Small intestine (tissue), 7 donors: ENCODE results near the gene FZD7. TPM values are rescaled to one million over a fixed set of nuclear protein-coding genes. Genes with fewer than 3 reads are reported as not detected.
A peak's percentile ranks its signal among the peaks of the same experiment; 100 is the strongest.

ENCODE experiments used
- DNase-seq, 2 donors: peaks; one replicate each; pipeline versions ENCODE4 v3.0.0 to v3.0.0-alpha.2; 2013
- FAIRE-seq: peaks from 2 replicates; lab custom pipeline; 2012; peaks lifted over from hg19 to GRCh38; lab: Jason Lieb, UNC
- H3K27ac ChIP-seq, 3 donors: one replicate each; pipeline ENCODE4 v1.5.1; 2013; ENCODE audit warnings: low read length in 2 of 3, mild to moderate bottlenecking in 2 of 3, control low read depth in 1 of 3, inconsistent platforms in 1 of 3, low read depth in 1 of 3, moderate library complexity in 1 of 3
- H3K27me3 ChIP-seq, 3 donors: one replicate each; pipeline ENCODE4 v1.6.1; 2013; ENCODE audit warnings: low read length in 3 of 3, inconsistent platforms in 1 of 3; ENCODE audit not compliant: control insufficient read depth in 3 of 3, insufficient read depth in 3 of 3
- H3K36me3 ChIP-seq, 3 donors: one replicate each; pipeline ENCODE4 v1.6.1; 2013; ENCODE audit warnings: low read length in 3 of 3, inconsistent platforms in 1 of 3, low read depth in 1 of 3, mild to moderate bottlenecking in 1 of 3, moderate library complexity in 1 of 3; ENCODE audit not compliant: control insufficient read depth in 3 of 3, insufficient read depth in 2 of 3
- H3K4me1 ChIP-seq, 3 donors: one replicate each; pipeline ENCODE4 v1.6.1; 2013; ENCODE audit warnings: low read length in 2 of 3, inconsistent platforms in 1 of 3, low read depth in 1 of 3, mild to moderate bottlenecking in 1 of 3, moderate library complexity in 1 of 3; ENCODE audit not compliant: control insufficient read depth in 3 of 3, insufficient read depth in 2 of 3
- H3K4me3 ChIP-seq, 3 donors: one replicate each; pipeline ENCODE4 v1.5.1; 2013; ENCODE audit warnings: low read length in 3 of 3, control low read depth in 1 of 3, inconsistent platforms in 1 of 3, low read depth in 1 of 3, mild to moderate bottlenecking in 1 of 3, moderate library complexity in 1 of 3
- H3K9me3 ChIP-seq, 2 donors: one replicate each; pipeline ENCODE4 v1.6.1; 2013; ENCODE audit warnings: low read depth in 1 of 2, low read length in 1 of 2; ENCODE audit not compliant: control insufficient read depth in 2 of 2, insufficient read depth in 1 of 2
- WGBS, 3 donors: extraction: QIAGEN DNeasy Blood & Tissue Kit; methylation state at CpG; one replicate each; pipeline ENCODE4 v1.1.7; 2013; 5-methylcytosine and 5-hydroxymethylcytosine counted together
- polyA plus RNA-seq, 4 donors: library from polyadenylated mRNA; stranded (reverse) in 3 of 4; unstranded in 1 of 4; fragments of 200-250 nt in 3 of 4; fragments of 120-200 nt in 1 of 4; gene quantifications; one replicate each; pipeline versions ENCODE4 v1.2.1 to v1.2.3, GENCODE V29; 2013
- donor health status: healthy with polysubstance abuse.
- donor health status: control.
- donor health status: control.
- donor health status: Bipolar disorder and iron deficiency.
- donor health status: healthy.

FZD7 gene
- polyA plus RNA-seq, 4 donors = 1.6 to 27.9 (median 6.3) TPM

DNA sequence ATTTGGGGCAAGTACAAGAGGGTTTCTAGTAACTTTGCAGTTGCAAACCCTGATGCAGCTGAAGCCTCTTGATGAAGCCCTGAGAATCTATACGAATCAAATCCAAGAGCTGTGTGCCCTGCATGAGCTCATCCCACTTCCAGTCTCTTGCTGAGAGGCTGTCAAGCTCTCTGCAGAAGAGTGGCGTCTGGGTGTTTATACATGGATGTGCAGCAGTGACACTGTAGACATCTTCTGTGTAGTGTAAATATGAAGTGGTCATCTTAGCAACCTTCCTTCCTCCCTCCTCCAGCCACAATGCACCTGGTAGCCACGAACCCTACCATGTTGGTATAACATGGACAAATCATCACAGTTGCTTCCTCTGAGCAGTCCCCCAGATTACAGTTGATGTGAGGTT lies 21.0 kb downstream of the FZD7 start:
- DNase-seq = no peak
- Histone ChIP-seq H3K36me3 (no peaks in the 10 kb centered on the region), H3K27me3 (no peaks in the 10 kb centered on the region), H3K27ac (no peak overlapping the region), H3K4me3 (no peak overlapping the region), H3K9me3 (no peaks in the 10 kb centered on the region), H3K4me1 (peaks cover 0 to 4% (median 1%) of the 10 kb centered on the region in 3 donors)
- WGBS, 3 donors = 70 to 73% (median 70%) methylated on average over 3 of the region's 3 CpGs
- no peak for FAIRE-seq

DNA sequence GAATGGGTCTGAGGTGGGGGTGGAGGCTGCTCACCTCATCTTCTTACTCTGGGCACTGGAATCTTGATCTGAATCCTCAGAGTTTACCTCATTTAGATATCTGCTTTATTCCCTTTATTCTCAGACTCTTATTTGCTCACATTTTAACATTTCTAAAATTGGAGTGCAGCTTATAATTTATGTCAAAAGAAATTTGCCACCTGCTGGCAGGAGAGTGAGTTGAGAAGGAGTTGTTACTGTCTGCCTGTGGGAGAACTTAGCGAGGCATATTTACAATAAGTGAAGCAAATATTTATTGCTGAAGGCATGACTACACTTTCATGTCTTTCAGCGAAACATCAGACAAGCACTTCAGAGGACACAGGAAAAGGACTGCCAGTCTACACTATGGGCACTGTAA lies 23.0 kb downstream of the FZD7 start:
- peak in 1 of 2 donors; percentile 40 for DNase-seq
- Histone ChIP-seq H3K4me3 (no peak overlapping the region), H3K27ac (no peak overlapping the region), H3K36me3 (no peaks in the 10 kb centered on the region), H3K4me1 (peaks cover 0 to 4% (median 0%) of the 10 kb centered on the region in 3 donors), H3K9me3 (no peaks in the 10 kb centered on the region), H3K27me3 (no peaks in the 10 kb centered on the region)
- 8 to 40% (median 13%) methylated on average over 2 of the region's 2 CpGs for WGBS, 3 donors
- FAIRE-seq = no peak

- no peaks in the 10 kb centered on the region for H3K27me3 ChIP-seq
- H3K4me1 ChIP-seq = peaks cover 0 to 5% (median 0%) of the 10 kb centered on the region in 3 donors
- no peak for FAIRE-seq
- no peak overlapping the region for H3K27ac ChIP-seq
- H3K36me3 ChIP-seq = no peaks in the 10 kb centered on the region
- 89 to 92% (median 89%) methylated on average over 3 of the region's 3 CpGs for WGBS, 3 donors
- H3K9me3 ChIP-seq = no peaks in the 10 kb centered on the region
- H3K4me3 ChIP-seq = no peak overlapping the region
- DNase-seq = no peak
These were observed 26.6 kb downstream of the FZD7 start for GRCh38 chr2:202060218-202060617.

DNA sequence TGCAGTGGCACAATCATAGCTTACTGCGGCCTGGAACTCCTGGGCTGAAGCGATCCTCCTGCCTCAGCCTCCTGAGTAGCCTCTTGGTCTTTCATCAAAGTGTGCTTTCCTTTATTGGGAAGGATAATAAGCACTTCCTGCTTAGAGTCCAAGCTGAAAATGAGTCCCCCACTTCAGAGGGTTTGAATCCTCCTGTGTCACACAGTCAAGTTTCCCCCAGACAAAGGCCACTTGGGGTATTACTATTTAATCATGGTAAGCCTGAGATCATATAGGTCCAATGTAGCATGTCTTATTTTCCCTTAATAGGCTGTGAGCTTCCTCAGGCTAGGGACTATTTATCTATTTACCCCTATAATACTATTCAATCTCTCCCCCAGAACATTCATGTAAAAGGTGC lies 28.0 kb downstream of the FZD7 start:
- FAIRE-seq = no peak

GRCh38 chr2:202064171-202064880 lies 30.7 kb downstream of the FZD7 start:
- 27 to 32% (median 27%) methylated on average over 3 of the region's 3 CpGs for WGBS, 3 donors
- DNase-seq (peak; percentile 5 to 30), FAIRE-seq (no peak)
- H3K4me1 ChIP-seq = peaks cover 0 to 20% (median 0%) of the 10 kb centered on the region in 3 donors
- no peaks in the 10 kb centered on the region for H3K36me3 ChIP-seq
- no peak overlapping the region for H3K4me3 ChIP-seq
- H3K9me3 ChIP-seq = no peaks in the 10 kb centered on the region
- H3K27me3 ChIP-seq = no peaks in the 10 kb centered on the region
- peak overlapping the region in 1 of 3 donors; percentile 45 for H3K27ac ChIP-seq

More for the DNA sequence above, 28.0 kb downstream of the FZD7 start:
- WGBS, 3 donors = 93 to 100% (median 94%) methylated on average over 2 of the region's 2 CpGs
- no peaks in the 10 kb centered on the region for H3K9me3 ChIP-seq
- DNase-seq = no peak
- H3K36me3 ChIP-seq = no peaks in the 10 kb centered on the region
- H3K4me1 ChIP-seq = peaks cover 0 to 5% (median 0%) of the 10 kb centered on the region in 3 donors
- H3K27me3 ChIP-seq = no peaks in the 10 kb centered on the region
- no peak overlapping the region for H3K27ac ChIP-seq
- H3K4me3 ChIP-seq = no peak overlapping the region

DNA sequence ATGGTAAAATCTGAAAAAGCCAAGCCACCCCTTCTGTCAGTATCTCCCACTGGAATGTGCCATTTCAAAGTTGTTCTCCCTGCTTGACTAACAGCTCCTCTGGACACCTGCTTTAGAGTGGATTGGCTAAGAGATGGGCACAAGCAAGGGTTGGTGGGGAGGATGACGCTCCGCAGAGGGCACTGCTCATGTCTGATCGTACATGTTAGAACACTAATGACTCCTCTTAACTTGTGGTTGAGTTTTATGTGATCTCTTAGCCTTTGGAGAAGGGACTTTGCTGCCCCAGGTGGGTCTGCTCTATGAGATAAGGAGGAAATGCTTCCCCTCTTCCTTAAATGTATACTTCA lies 31.2 kb downstream of the FZD7 start:
- WGBS, 3 donors = 89 to 97% (median 94%) methylated on average over 3 of the region's 3 CpGs
- H3K36me3 ChIP-seq = no peaks in the 10 kb centered on the region
- no peaks in the 10 kb centered on the region for H3K27me3 ChIP-seq
- FAIRE-seq (no peak), DNase-seq (no peak)
- H3K4me3 ChIP-seq = no peak overlapping the region
- H3K9me3 ChIP-seq = no peaks in the 10 kb centered on the region
- no peak overlapping the region for H3K27ac ChIP-seq
- H3K4me1 ChIP-seq = peaks cover 0 to 25% (median 0%) of the 10 kb centered on the region in 3 donors

DNA sequence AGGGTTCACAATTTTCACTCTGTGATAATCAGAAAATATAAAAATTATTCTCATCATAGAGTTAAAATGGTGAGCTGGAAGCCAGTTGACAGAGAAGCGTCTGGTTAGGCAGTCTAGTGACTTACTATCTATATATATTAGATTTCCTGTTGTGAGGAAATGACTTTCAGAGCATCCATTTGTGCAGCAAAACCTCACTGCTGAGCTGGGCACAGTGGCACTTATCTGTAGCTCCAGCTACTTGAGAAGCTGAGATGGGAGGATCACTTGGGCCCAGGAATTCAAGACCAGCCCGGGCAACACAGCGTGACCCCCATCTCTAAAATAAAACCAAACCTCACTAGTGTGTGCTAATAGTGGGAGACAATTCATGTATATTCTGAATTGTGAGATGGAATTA lies 32.2 kb downstream of the FZD7 start:
- DNase-seq (no peak), FAIRE-seq (no peak)
- Histone ChIP-seq H3K4me1 (peaks cover 0 to 30% (median 0%) of the 10 kb centered on the region in 3 donors), H3K9me3 (no peaks in the 10 kb centered on the region), H3K27me3 (no peaks in the 10 kb centered on the region), H3K36me3 (no peaks in the 10 kb centered on the region), H3K4me3 (no peak overlapping the region), H3K27ac (no peak overlapping the region)
- 87 to 92% (median 88%) methylated on average over 3 of the region's 3 CpGs for WGBS, 3 donors

- no peak for FAIRE-seq
These were observed 33.2 kb downstream of the FZD7 start for GRCh38 chr2:202066875-202067274.

More at GRCh38 chr2:202066875-202067274, 33.2 kb downstream of the FZD7 start:
- peaks cover 0 to 30% (median 0%) of the 10 kb centered on the region in 3 donors for H3K4me1 ChIP-seq
- no peak for DNase-seq
- H3K9me3 ChIP-seq = no peaks in the 10 kb centered on the region
- WGBS, 3 donors = 76 to 87% (median 80%) methylated on average over 2 of the region's 2 CpGs
- no peaks in the 10 kb centered on the region for H3K27me3 ChIP-seq
- H3K36me3 ChIP-seq = no peaks in the 10 kb centered on the region
- H3K27ac ChIP-seq = no peak overlapping the region
- H3K4me3 ChIP-seq = no peak overlapping the region
